HepG2 (cell line): ENCODE results near the gene ZNF223. TPM values are rescaled to one million over a fixed set of nuclear protein-coding genes. Genes with fewer than 3 reads are reported as not detected.
A peak's percentile ranks its signal among the peaks of the same experiment; 100 is the strongest.

Source experiments
- AGO2 ChIP-seq: fragments of 200-400 bp; formaldehyde crosslinking; optimal IDR thresholded peaks from 2 replicates; pipeline ENCODE3; 2017; ENCODE audit warnings: mild to moderate bottlenecking, low read depth, low read length, moderate library complexity
- CBX5 ChIP-seq: sonication (generic); formaldehyde crosslinking; IDR thresholded peaks from 2 replicates; pipeline ENCODE4 v1.4.0; 2020; ENCODE audit warnings: missing genetic modification reagents, borderline replicate concordance
- DR1 ChIP-seq: sonication (generic); formaldehyde crosslinking; IDR thresholded peaks from 2 replicates; pipeline ENCODE4 v1.8.0; 2021; ENCODE audit warnings: mild to moderate bottlenecking, missing genetic modification reagents, inconsistent platforms
- ELF3 ChIP-seq: IDR thresholded peaks from 2 replicates; pipeline ENCODE4 v1.6.1; 2016; ENCODE audit warnings: missing genetic modification reagents, missing compliant biosample characterization
- FOXA3 ChIP-seq: IDR thresholded peaks from 2 replicates; pipeline ENCODE4 v1.6.1; 2016; ENCODE audit warnings: missing genetic modification reagents, missing compliant biosample characterization
- FOXK1 ChIP-seq: sonication (generic); formaldehyde crosslinking; IDR thresholded peaks from 2 replicates; pipeline ENCODE4 v1.4.0; 2020; ENCODE audit warnings: low read depth, missing genetic modification reagents, borderline replicate concordance
- FOXM1 ChIP-seq: sonication (generic); formaldehyde crosslinking; IDR thresholded peaks from 2 replicates; pipeline ENCODE4 v1.5.0; 2020; ENCODE audit warnings: missing genetic modification reagents
- GFI1 ChIP-seq: sonication (generic); formaldehyde crosslinking; IDR thresholded peaks from 2 replicates; pipeline ENCODE4 v1.5.0; 2020; ENCODE audit warnings: missing genetic modification reagents, mild to moderate bottlenecking, borderline replicate concordance
- GLI4 ChIP-seq: sonication (generic); formaldehyde crosslinking; IDR thresholded peaks from 2 replicates; pipeline ENCODE4 v1.5.1; 2020; ENCODE audit warnings: missing genetic modification reagents, mild to moderate bottlenecking, moderate library complexity, borderline replicate concordance
- KAT2B ChIP-seq: fragments of 150-350 bp; IDR thresholded peaks from 2 replicates; pipeline ENCODE4 v1.6.1; 2014; ENCODE audit warnings: low read depth, low read length, borderline replicate concordance
- MAFG ChIP-seq: sonication (generic); formaldehyde crosslinking; IDR thresholded peaks from 2 replicates; pipeline ENCODE4 v1.5.1; 2020; ENCODE audit warnings: mild to moderate bottlenecking, missing genetic modification reagents
- NFYC ChIP-seq: IDR thresholded peaks from 2 replicates; pipeline ENCODE4 v1.6.1; 2016; ENCODE audit warnings: missing genetic modification reagents, missing compliant biosample characterization
- NR2F1 ChIP-seq, 2 experiments: fragments of 450-650 bp in 1 of 2; formaldehyde crosslinking in 1 of 2; IDR thresholded peaks; 2 replicates each; pipeline versions ENCODE4 v1.5.0 to v1.6.1; 2016 to 2020; ENCODE audit warnings: mild to moderate bottlenecking in 1 of 2, missing compliant biosample characterization in 1 of 2, missing genetic modification reagents in 1 of 2, moderate library complexity in 1 of 2
- PHF21A ChIP-seq: sonication (generic); formaldehyde crosslinking; IDR thresholded peaks from 2 replicates; pipeline ENCODE4 v1.5.0; 2020; ENCODE audit warnings: mild to moderate bottlenecking, missing genetic modification reagents
- RBFOX2 ChIP-seq: fragments of 200-400 bp; formaldehyde crosslinking; IDR thresholded peaks from 2 replicates; pipeline ENCODE4 v1.6.1; 2017; ENCODE audit warnings: low read depth, mild to moderate bottlenecking, low read length
- RBM22 ChIP-seq: fragments of 200-400 bp; formaldehyde crosslinking; optimal IDR thresholded peaks from 2 replicates; pipeline ENCODE3; 2017; ENCODE audit warnings: mild to moderate bottlenecking, low read length, moderate library complexity
- REL ChIP-seq: sonication (generic); formaldehyde crosslinking; conservative IDR thresholded peaks from 2 replicates; pipeline ENCODE4 v1.8.0; 2022; ENCODE audit warnings: mild to moderate bottlenecking, missing genetic modification reagents, moderate library complexity
- RFXANK ChIP-seq: IDR thresholded peaks from 2 replicates; pipeline ENCODE4 v1.6.1; 2016
- SATB2 ChIP-seq: sonication (generic); formaldehyde crosslinking; IDR thresholded peaks from 2 replicates; pipeline ENCODE4 v1.5.0; 2020; ENCODE audit warnings: missing genetic modification reagents
- SMAD9 ChIP-seq: sonication (generic); formaldehyde crosslinking; IDR thresholded peaks from 2 replicates; pipeline ENCODE4 v1.5.1; 2020; ENCODE audit warnings: mild to moderate bottlenecking, missing genetic modification reagents
- SP5 ChIP-seq: IDR thresholded peaks from 2 replicates; pipeline ENCODE4 v1.6.1; 2016; ENCODE audit warnings: low read depth, borderline replicate concordance
- TSC22D2 ChIP-seq: sonication (generic); formaldehyde crosslinking; IDR thresholded peaks from 2 replicates; pipeline ENCODE4 v1.5.1; 2020; ENCODE audit warnings: missing genetic modification reagents, mild to moderate bottlenecking, borderline replicate concordance
- U2AF1 ChIP-seq: fragments of 200-400 bp; formaldehyde crosslinking; optimal IDR thresholded peaks from 2 replicates; pipeline ENCODE3; 2017; ENCODE audit warnings: mild to moderate bottlenecking, low read depth, low read length
- ZNF20 ChIP-seq: sonication (generic); formaldehyde crosslinking; IDR thresholded peaks from 2 replicates; pipeline ENCODE4 v1.4.0; 2020; ENCODE audit warnings: mild to moderate bottlenecking, moderate library complexity, missing genetic modification reagents
- ZNF274 ChIP-seq: sonication (generic); formaldehyde crosslinking; IDR thresholded peaks from 2 replicates; pipeline ENCODE4 v1.5.1; 2020; ENCODE audit warnings: mild to moderate bottlenecking, missing genetic modification reagents
- ZNF431 ChIP-seq: sonication (generic); formaldehyde crosslinking; IDR thresholded peaks from 2 replicates; pipeline ENCODE4 v1.9.0; 2022; ENCODE audit warnings: missing genetic modification reagents, low read depth, mild to moderate bottlenecking, borderline replicate concordance
- ZNF746 ChIP-seq: sonication (generic); formaldehyde crosslinking; IDR thresholded peaks from 2 replicates; pipeline ENCODE4 v1.8.0; 2022; ENCODE audit warnings: mild to moderate bottlenecking, missing genetic modification reagents
- polyA plus RNA-seq, 8 experiments: library from polyadenylated mRNA; depleted of rRNA in 3 of 8; stranded (reverse) in 7 of 8; unstranded in 1 of 8; fragments of >200 nt; fragmentation: Illumina TruSeq in 4 of 8; extraction: Trizol in 4 of 8; gene quantifications; 2 replicates each; pipeline versions ENCODE4 v1.2.1 to v1.2.3, GENCODE V29; 2011 to 2016; ENCODE audit warnings: low read depth in 4 of 8, missing spikeins in 1 of 8, mixed read lengths in 1 of 8; ENCODE audit not compliant: insufficient read depth in 1 of 8
- total RNA-seq, 5 experiments: library from RNA; depleted of rRNA; stranded (reverse); fragments of >200 nt; fragmentation: Illumina TruSeq; extraction: Trizol; gene quantifications; 2 replicates each; pipeline ENCODE4 v1.2.3, GENCODE V29; 2016; ENCODE audit warnings: low read depth in 1 of 5
- TF ChIP-seq, protein P1 (sequence below): sonication (generic); formaldehyde crosslinking; IDR thresholded peaks from 2 replicates; pipeline ENCODE4 v1.5.1; 2020; ENCODE audit warnings: mild to moderate bottlenecking, missing genetic modification reagents, borderline replicate concordance
- TF ChIP-seq, protein P2 (sequence below): sonication (generic); formaldehyde crosslinking; IDR thresholded peaks from 2 replicates; pipeline ENCODE4 v1.4.0; 2020; ENCODE audit warnings: missing genetic modification reagents

The ZNF223 gene
- total and polyA plus RNA-seq, 2 of the 13 experiments (the other 11 are each of a cell fraction or from before 2014, with no cell fraction given), result 2.0 to 4.8 TPM

DNA sequence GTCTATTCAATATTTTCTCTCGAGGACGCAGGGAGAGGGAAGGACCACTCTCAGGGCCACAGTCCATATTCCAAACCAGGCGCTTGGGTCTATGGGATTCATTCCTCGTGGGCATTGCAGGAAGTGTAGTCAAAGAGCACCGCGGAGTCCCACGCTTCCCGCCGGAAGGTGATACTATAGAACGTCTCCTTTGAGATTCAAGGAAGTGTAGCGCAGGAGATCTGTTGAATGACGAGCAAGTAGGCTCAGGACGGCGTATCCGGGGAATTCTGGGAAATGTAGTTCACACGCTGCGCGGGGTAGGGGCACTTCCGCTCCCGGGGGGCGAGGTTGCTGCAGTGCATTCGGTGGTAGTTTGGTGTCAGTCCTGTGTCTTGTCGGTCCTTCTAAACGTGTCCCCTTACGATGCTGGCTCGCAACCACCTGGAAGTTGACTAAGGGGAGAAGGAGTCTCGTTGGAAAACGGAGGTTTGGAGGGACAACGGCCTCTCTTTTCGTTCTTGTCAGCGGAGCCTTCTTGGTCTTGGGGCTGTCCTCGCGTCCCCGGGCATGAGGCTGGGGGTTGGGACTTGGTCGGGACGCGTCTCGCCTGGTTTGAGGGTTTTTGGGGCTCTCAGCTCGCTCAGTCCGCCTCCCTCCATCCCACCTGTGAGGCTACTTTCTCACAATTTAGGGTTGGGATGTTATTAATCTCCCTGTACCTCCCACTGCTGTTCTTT lies 20.1 kb downstream of the ZNF223 start, which contains the start of gene ZNF284 (continued):
- TF ChIP-seq PHF21A (CRISPR knock-in tag), result peak; percentile 38; the same call in 1 of the 2 replicates
- TF ChIP-seq GFI1 (CRISPR knock-in tag), result no peak
- no peak; the same call in 1 of the 2 replicates for TF ChIP-seq SMAD9 (CRISPR knock-in tag)
- no peak for TF ChIP-seq RBM22
- 0 out of 2 replicates have a peak, but pooled peaks have one; percentile 48 for TF ChIP-seq CBX5 (CRISPR knock-in tag)
- TF ChIP-seq ELF3 (CRISPR knock-in tag), result peak; percentile 97
- TF ChIP-seq FOXM1 (CRISPR knock-in tag), result no peak
- no peak for TF ChIP-seq AGO2
- TF ChIP-seq REL, result no peak
- no peak for TF ChIP-seq MAFG (CRISPR knock-in tag)
- TF ChIP-seq NFYC (CRISPR knock-in tag), result no peak
- no peak for TF ChIP-seq NR2F1 (CRISPR knock-in tag; IDR thresholded peaks at IDR 0.05)
- TF ChIP-seq FOXA3 (CRISPR knock-in tag), result peak; percentile 50; the same call in 1 of the 2 replicates
- no peak for TF ChIP-seq ZNF431 (CRISPR knock-in tag)
- TF ChIP-seq SATB2, result no peak
- TF ChIP-seq, protein P1, sequence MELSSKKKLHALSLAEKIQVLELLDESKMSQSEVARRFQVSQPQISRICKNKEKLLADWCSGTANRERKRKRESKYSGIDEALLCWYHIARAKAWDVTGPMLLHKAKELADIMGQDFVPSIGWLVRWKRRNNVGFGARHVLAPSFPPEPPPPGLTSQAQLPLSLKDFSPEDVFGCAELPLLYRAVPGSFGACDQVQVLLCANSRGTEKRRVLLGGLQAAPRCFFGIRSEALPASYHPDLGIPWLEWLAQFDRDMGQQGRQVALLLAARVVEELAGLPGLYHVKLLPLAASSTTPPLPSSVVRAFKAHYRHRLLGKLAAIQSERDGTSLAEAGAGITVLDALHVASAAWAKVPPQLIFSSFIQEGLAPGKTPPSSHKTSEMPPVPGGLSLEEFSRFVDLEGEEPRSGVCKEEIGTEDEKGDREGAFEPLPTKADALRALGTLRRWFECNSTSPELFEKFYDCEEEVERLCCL, result no peak
- TF ChIP-seq RFXANK (CRISPR knock-in tag), result no peak
- TF ChIP-seq ZNF746, result no peak
- no peak for TF ChIP-seq TSC22D2 (CRISPR knock-in tag)
- no peak for TF ChIP-seq U2AF1
- peak; percentile 51; the same call in 1 of the 2 replicates for TF ChIP-seq ZNF274 (CRISPR knock-in tag)
- no peak for TF ChIP-seq ZNF20 (CRISPR knock-in tag)
- TF ChIP-seq KAT2B, result no peak
- 0 out of 2 replicates have a peak, but pooled peaks have one; percentile 30 for TF ChIP-seq RBFOX2
- TF ChIP-seq SP5 (CRISPR knock-in tag), result no peak
- no peak; the same call in 1 of the 2 replicates for TF ChIP-seq GLI4 (CRISPR knock-in tag)
- no peak for TF ChIP-seq DR1 (CRISPR knock-in tag)
- TF ChIP-seq, protein P2, sequence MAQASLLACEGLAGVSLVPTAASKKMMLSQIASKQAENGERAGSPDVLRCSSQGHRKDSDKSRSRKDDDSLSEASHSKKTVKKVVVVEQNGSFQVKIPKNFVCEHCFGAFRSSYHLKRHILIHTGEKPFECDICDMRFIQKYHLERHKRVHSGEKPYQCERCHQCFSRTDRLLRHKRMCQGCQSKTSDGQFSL (CRISPR knock-in tag), result no peak
- peak; percentile 47; the same call in 1 of the 2 replicates for TF ChIP-seq FOXK1 (CRISPR knock-in tag)
